Fibroblast of lung (primary cell): Measurements from ENCODE around the gene HEMK1. TPM values are rescaled to one million over a fixed set of nuclear protein-coding genes. Genes with fewer than 3 reads are reported as not detected.

Experiments used
- DNase-seq, 2 donors: peaks; one replicate each; pipeline versions ENCODE4 v3.0.0 to v3.0.0-alpha.2; 2010; ENCODE audit warnings: low read depth in 2 of 2
- H2AFZ ChIP-seq: 2 replicates; pipeline ENCODE4 v1.5.1; 2012; ENCODE audit warnings: low read length, control low read depth, inconsistent platforms
- H3K27ac ChIP-seq: 2 replicates; pipeline ENCODE4 v1.5.1; 2011; ENCODE audit warnings: low read length, control low read depth; ENCODE audit not compliant: insufficient read depth
- H3K27me3 ChIP-seq: 2 replicates; pipeline ENCODE4 v1.5.1; 2011; ENCODE audit warnings: mild to moderate bottlenecking, low read length; ENCODE audit not compliant: control insufficient read depth, insufficient read depth
- H3K36me3 ChIP-seq: 2 replicates; pipeline ENCODE4 v1.5.1; 2011; ENCODE audit warnings: low read length; ENCODE audit not compliant: control insufficient read depth, insufficient read depth
- H3K4me1 ChIP-seq: 2 replicates; pipeline ENCODE4 v1.5.1; 2011; ENCODE audit warnings: low read length; ENCODE audit not compliant: control insufficient read depth, insufficient read depth; ENCODE audit errors: extremely low read depth
- H3K4me2 ChIP-seq: 2 replicates; pipeline ENCODE4 v1.5.1; 2011; ENCODE audit warnings: low read length, control low read depth; ENCODE audit not compliant: insufficient read depth; ENCODE audit errors: extremely low read depth
- H3K4me3 ChIP-seq, 4 experiments: fragments of 200-600 bp in 1 of 4; sonication (generic) in 1 of 4; replicated peaks in 1 of 4; 2 replicates each; pipeline ENCODE4 v1.5.1; 2011 to 2016; ENCODE audit warnings: low read length in 4 of 4, low read depth in 3 of 4, mild to moderate bottlenecking in 3 of 4, control low read depth in 2 of 4, inconsistent platforms in 1 of 4, mixed read lengths in 1 of 4; ENCODE audit not compliant: insufficient read depth in 1 of 4; ENCODE audit errors: control extremely low read depth in 1 of 4
- H3K79me2 ChIP-seq: 2 replicates; pipeline ENCODE4 v1.5.1; 2012; ENCODE audit warnings: mild to moderate bottlenecking, low read length, inconsistent platforms; ENCODE audit not compliant: control insufficient read depth, insufficient read depth
- H3K9ac ChIP-seq: 2 replicates; pipeline ENCODE4 v1.5.1; 2011; ENCODE audit warnings: mild to moderate bottlenecking, low read length, control low read depth; ENCODE audit not compliant: insufficient read depth
- H3K9me3 ChIP-seq: 2 replicates; pipeline ENCODE4 v1.5.1; 2012; ENCODE audit warnings: low read depth, low read length; ENCODE audit not compliant: control insufficient read depth, insufficient read depth
- H4K20me1 ChIP-seq: 2 replicates; pipeline ENCODE4 v1.5.1; 2011; ENCODE audit warnings: low read length; ENCODE audit not compliant: control insufficient read depth, insufficient read depth; ENCODE audit errors: extremely low read depth
- CTCF ChIP-seq, 2 donors: IDR thresholded peaks in 1 of 2; conservative IDR thresholded peaks in 1 of 2; 1 replicate in 1 of 2; 2 replicates in 1 of 2; pipeline ENCODE4 v1.5.1; 2011 to 2012; ENCODE audit warnings: low read length in 2 of 2, control low read depth in 1 of 2, inconsistent platforms in 1 of 2, low read depth in 1 of 2, mild to moderate bottlenecking in 1 of 2
- EZH2 ChIP-seq: IDR thresholded peaks from 2 replicates; pipeline ENCODE4 v1.5.1; 2012; ENCODE audit warnings: low read length, control low read depth, mild to moderate bottlenecking; ENCODE audit errors: missing control alignments
- polyA plus RNA-seq, 2 donors: library from polyadenylated mRNA; depleted of rRNA in 1 of 2; stranded (reverse) in 1 of 2; unstranded in 1 of 2; fragments of >200 nt; gene quantifications; 2 replicates each; pipeline ENCODE4 v1.2.1, GENCODE V29; 2011 to 2012; ENCODE audit warnings: missing spikeins in 1 of 2
- total RNA-seq: library from RNA; depleted of rRNA; stranded (reverse); fragments of >200 nt; gene quantifications from 2 replicates; pipeline ENCODE4 v1.2.1, GENCODE V29; 2014

The HEMK1 gene
- total and polyA plus RNA-seq, 2 donors (not counting 1 experiment from before 2014, with no cell fraction given): 8.4 to 12.7 TPM

GRCh38 chr3:50622881-50623280 lies 53.6 kb downstream of the HEMK1 start:
- no peaks in the 10 kb centered on the region for H3K9me3 ChIP-seq
- H3K79me2 ChIP-seq: peaks cover 2% of the 10 kb centered on the region
- H3K4me3 ChIP-seq: no peak overlapping the region
- H3K4me1 ChIP-seq: peaks cover 10% of the 10 kb centered on the region
- H3K27ac ChIP-seq: no peak overlapping the region
- H3K9ac ChIP-seq: no peak overlapping the region
- TF ChIP-seq EZH2 (no peak), CTCF (conservative IDR thresholded peaks at IDR 0.05 in 1 of 2, IDR thresholded peaks at IDR 0.05 in 1 of 2; ENCODE audit: low read depth in 1 of 2, low read length in 2 of 2) (no peak)
- no peak for DNase-seq
- no peak overlapping the region for H3K4me2 ChIP-seq
- no peak overlapping the region for H2AFZ ChIP-seq
- no peaks in the 10 kb centered on the region for H4K20me1 ChIP-seq
- H3K27me3 ChIP-seq: no peaks in the 10 kb centered on the region
- H3K36me3 ChIP-seq: no peaks in the 10 kb centered on the region

- no peaks in the 10 kb centered on the region for H3K27me3 ChIP-seq
- peaks cover 8% of the 10 kb centered on the region for H3K4me1 ChIP-seq
- no peaks in the 10 kb centered on the region for H3K9me3 ChIP-seq
- DNase-seq: peak in 1 of 2 donors; percentile 28
- H3K36me3 ChIP-seq: no peaks in the 10 kb centered on the region
- no peak overlapping the region for H3K27ac ChIP-seq
- H3K4me3 ChIP-seq: no peak overlapping the region
- no peaks in the 10 kb centered on the region for H4K20me1 ChIP-seq
- H3K79me2 ChIP-seq: no peaks in the 10 kb centered on the region
- no peak overlapping the region for H2AFZ ChIP-seq
- TF ChIP-seq CTCF (conservative IDR thresholded peaks at IDR 0.05 in 1 of 2, IDR thresholded peaks at IDR 0.05 in 1 of 2; ENCODE audit: low read depth in 1 of 2, low read length in 2 of 2) (no peak), EZH2 (no peak)
- no peak overlapping the region for H3K4me2 ChIP-seq
- H3K9ac ChIP-seq: no peak overlapping the region
Measured at GRCh38 chr3:50623840-50624474, 54.6 kb downstream of the HEMK1 start.

- no peaks in the 10 kb centered on the region for H3K9me3 ChIP-seq
- peaks cover 8% of the 10 kb centered on the region for H3K4me1 ChIP-seq
- no peaks in the 10 kb centered on the region for H3K27me3 ChIP-seq
- no peak overlapping the region for H3K9ac ChIP-seq
- TF ChIP-seq EZH2 (no peak), CTCF (conservative IDR thresholded peaks at IDR 0.05 in 1 of 2, IDR thresholded peaks at IDR 0.05 in 1 of 2; ENCODE audit: low read depth in 1 of 2, low read length in 2 of 2) (no peak)
- peak in 1 of 2 donors; percentile 30 for DNase-seq
- no peak overlapping the region for H2AFZ ChIP-seq
- no peaks in the 10 kb centered on the region for H3K79me2 ChIP-seq
- H3K4me2 ChIP-seq: no peak overlapping the region
- no peaks in the 10 kb centered on the region for H4K20me1 ChIP-seq
- H3K4me3 ChIP-seq: no peak overlapping the region
- H3K36me3 ChIP-seq: no peaks in the 10 kb centered on the region
- H3K27ac ChIP-seq: no peak overlapping the region
Measured at GRCh38 chr3:50624634-50625033, 55.3 kb downstream of the HEMK1 start.
